ENCODE results near the gene NDUFV2. TPM values are rescaled to one million over a fixed set of nuclear protein-coding genes. Genes with fewer than 3 reads are reported as not detected.
"Not testable (repeated sequence)": the region's sequence is repeated elsewhere in the genome, so short reads cannot be mapped to it uniquely, and the experiment has no call there.

The NDUFV2 gene
- total and polyA plus RNA-seq, 2 of the 13 experiments (the other 11 are each of a cell fraction or from before 2014, with no cell fraction given), result 216 to 299 TPM

DNA sequence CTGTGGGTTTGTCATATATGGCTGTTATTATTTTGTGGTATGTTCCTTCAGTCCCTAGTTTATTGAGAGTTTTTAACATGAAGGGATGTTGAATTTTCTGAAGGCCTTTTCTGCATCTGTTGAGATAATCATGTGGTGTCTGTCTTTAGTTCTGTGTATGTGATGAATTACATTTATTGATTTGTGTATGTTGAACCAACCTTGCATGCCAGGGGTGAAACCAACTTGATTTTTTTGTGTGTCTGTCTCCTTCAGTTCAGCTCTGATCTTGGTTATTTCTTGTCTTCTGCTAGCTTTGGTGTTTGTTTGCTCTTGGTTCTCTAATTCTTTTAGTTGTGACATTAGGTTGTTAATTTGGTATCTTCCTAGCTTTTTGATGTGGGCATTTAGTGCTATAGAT lies 61.6 kb downstream of the NDUFV2 start:
- BruUV-seq (replicated peaks); H3K4me2 ChIP-seq (ENCODE audit: low read depth, low read length); ATAC-seq; H3K27ac ChIP-seq (ENCODE audit: extremely low read length, insufficient read depth, low read length); in situ Hi-C loops (cut with HindIII; ENCODE audit: extremely low pct_ligation_motif_present, low pct_unique_long_range_greater_than_20kb); H3K9me3 ChIP-seq (ENCODE audit: low read length); H3K4me1 ChIP-seq (ENCODE audit: insufficient read depth, low read length); intact Hi-C loops (cut with micrococcal nuclease; ENCODE audit: unreplicated experiment); POLR2A ChIA-PET; FAIRE-seq; H2AFZ ChIP-seq (ENCODE audit: low read length); DNase-seq (ENCODE audit: low spot score); CTCF ChIA-PET (ENCODE audit: low intra/inter-chr PET ratio, low total read pairs); H3K27me3 ChIP-seq (ENCODE audit: control insufficient read depth in 1 of 2, insufficient read depth in 2 of 2, low read length in 2 of 2); H3K4me3 ChIP-seq (replicated peaks in 1 of 3; ENCODE audit: insufficient read depth in 1 of 3, low read depth in 2 of 3, low read length in 3 of 3); H3K9ac ChIP-seq (ENCODE audit: insufficient read depth, low read depth, low read length); H4K20me1 ChIP-seq (ENCODE audit: insufficient read depth, low read length); H3K36me3 ChIP-seq (replicated peaks in 1 of 2; ENCODE audit: control insufficient read depth in 1 of 2, insufficient read depth in 2 of 2, low read length in 2 of 2): not testable (repeated sequence)
- peaks cover 58% of the 10 kb centered on the region for H3K79me2 ChIP-seq (ENCODE audit: insufficient read depth, low read length)

DNA sequence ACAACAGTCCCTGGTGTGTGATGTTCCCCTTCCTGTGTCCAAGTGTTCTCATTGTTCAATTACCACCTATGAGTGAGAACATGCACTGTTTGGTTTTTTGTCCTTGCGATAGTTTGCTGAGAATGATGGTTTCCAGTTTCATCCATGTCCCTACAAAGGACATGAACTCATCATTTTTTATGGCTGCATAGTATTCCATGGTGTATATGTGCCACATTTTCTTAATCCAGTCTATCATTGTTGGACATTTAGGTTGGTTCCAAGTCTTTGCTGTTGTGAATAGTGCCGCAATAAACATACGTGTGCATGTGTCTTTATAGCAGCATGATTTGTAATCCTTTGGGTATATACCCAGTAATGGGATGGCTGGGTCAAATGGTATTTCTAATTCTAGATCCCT lies 63.4 kb downstream of the NDUFV2 start:
- intact Hi-C loops (cut with micrococcal nuclease; ENCODE audit: unreplicated experiment); DNase-seq (ENCODE audit: low spot score); in situ Hi-C loops (cut with HindIII; ENCODE audit: extremely low pct_ligation_motif_present, low pct_unique_long_range_greater_than_20kb); H3K27ac ChIP-seq (ENCODE audit: extremely low read length, insufficient read depth, low read length); POLR2A ChIA-PET; ATAC-seq; H2AFZ ChIP-seq (ENCODE audit: low read length); H3K4me2 ChIP-seq (ENCODE audit: low read depth, low read length); H3K9ac ChIP-seq (ENCODE audit: insufficient read depth, low read depth, low read length); H3K36me3 ChIP-seq (replicated peaks in 1 of 2; ENCODE audit: control insufficient read depth in 1 of 2, insufficient read depth in 2 of 2, low read length in 2 of 2); BruUV-seq (replicated peaks); H3K27me3 ChIP-seq (ENCODE audit: control insufficient read depth in 1 of 2, insufficient read depth in 2 of 2, low read length in 2 of 2); H4K20me1 ChIP-seq (ENCODE audit: insufficient read depth, low read length); H3K4me3 ChIP-seq (replicated peaks in 1 of 3; ENCODE audit: insufficient read depth in 1 of 3, low read depth in 2 of 3, low read length in 3 of 3); FAIRE-seq; H3K9me3 ChIP-seq (ENCODE audit: low read length); CTCF ChIA-PET (ENCODE audit: low intra/inter-chr PET ratio, low total read pairs); H3K4me1 ChIP-seq (ENCODE audit: insufficient read depth, low read length): not testable (repeated sequence)
- WGBS (ENCODE audit: low lambda C conversion rate), result 97% methylated on average over 3 of the region's 3 CpGs
- H3K79me2 ChIP-seq (ENCODE audit: insufficient read depth, low read length), result peaks cover 47% of the 10 kb centered on the region

- intact Hi-C loops (cut with micrococcal nuclease; ENCODE audit: unreplicated experiment); H3K4me3 ChIP-seq (replicated peaks in 1 of 3; ENCODE audit: insufficient read depth in 1 of 3, low read depth in 2 of 3, low read length in 3 of 3); H3K36me3 ChIP-seq (replicated peaks in 1 of 2; ENCODE audit: control insufficient read depth in 1 of 2, insufficient read depth in 2 of 2, low read length in 2 of 2); H3K9ac ChIP-seq (ENCODE audit: insufficient read depth, low read depth, low read length); H4K20me1 ChIP-seq (ENCODE audit: insufficient read depth, low read length); BruUV-seq (replicated peaks); DNase-seq (ENCODE audit: low spot score); in situ Hi-C loops (cut with HindIII; ENCODE audit: extremely low pct_ligation_motif_present, low pct_unique_long_range_greater_than_20kb); ATAC-seq; H3K27me3 ChIP-seq (ENCODE audit: control insufficient read depth in 1 of 2, insufficient read depth in 2 of 2, low read length in 2 of 2); H3K27ac ChIP-seq (ENCODE audit: extremely low read length, insufficient read depth, low read length); H3K4me2 ChIP-seq (ENCODE audit: low read depth, low read length); H2AFZ ChIP-seq (ENCODE audit: low read length); FAIRE-seq; H3K9me3 ChIP-seq (ENCODE audit: low read length); POLR2A ChIA-PET; CTCF ChIA-PET (ENCODE audit: low intra/inter-chr PET ratio, low total read pairs); H3K4me1 ChIP-seq (ENCODE audit: insufficient read depth, low read length): not testable (repeated sequence)
- peaks cover 47% of the 10 kb centered on the region for H3K79me2 ChIP-seq (ENCODE audit: insufficient read depth, low read length)
- WGBS (ENCODE audit: low lambda C conversion rate), result 89% methylated on average over 3 of the region's 3 CpGs
These were observed 67.0 kb downstream of the NDUFV2 start for GRCh38 chr18:9169515-9169914.

DNA sequence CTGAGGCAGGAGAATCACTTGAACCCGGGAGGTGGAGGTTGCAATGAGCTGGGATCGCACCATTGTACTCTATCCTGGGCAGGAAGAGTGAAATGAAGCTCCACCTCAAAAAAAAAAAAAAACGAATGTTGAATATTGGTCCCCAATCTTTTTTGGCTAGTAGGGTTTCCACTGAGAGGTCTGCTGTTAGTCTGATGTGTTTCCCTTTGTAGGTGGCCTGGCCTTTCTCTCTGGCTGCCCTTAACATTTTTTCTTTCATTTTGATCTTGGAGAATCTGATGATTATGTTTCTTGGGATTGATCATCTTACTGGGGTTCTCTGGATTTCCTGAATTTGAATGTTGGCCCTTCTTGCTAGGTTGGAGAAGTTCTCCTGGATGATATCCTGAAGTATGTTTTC lies 69.4 kb downstream of the NDUFV2 start:
- H3K36me3 ChIP-seq (replicated peaks in 1 of 2; ENCODE audit: control insufficient read depth in 1 of 2, insufficient read depth in 2 of 2, low read length in 2 of 2); H3K4me1 ChIP-seq (ENCODE audit: insufficient read depth, low read length); intact Hi-C loops (cut with micrococcal nuclease; ENCODE audit: unreplicated experiment); H4K20me1 ChIP-seq (ENCODE audit: insufficient read depth, low read length); CTCF ChIA-PET (ENCODE audit: low intra/inter-chr PET ratio, low total read pairs); POLR2A ChIA-PET; H3K27ac ChIP-seq (ENCODE audit: extremely low read length, insufficient read depth, low read length); H2AFZ ChIP-seq (ENCODE audit: low read length); H3K4me3 ChIP-seq (replicated peaks in 1 of 3; ENCODE audit: insufficient read depth in 1 of 3, low read depth in 2 of 3, low read length in 3 of 3); in situ Hi-C loops (cut with HindIII; ENCODE audit: extremely low pct_ligation_motif_present, low pct_unique_long_range_greater_than_20kb); FAIRE-seq; H3K27me3 ChIP-seq (ENCODE audit: control insufficient read depth in 1 of 2, insufficient read depth in 2 of 2, low read length in 2 of 2); H3K4me2 ChIP-seq (ENCODE audit: low read depth, low read length); H3K9me3 ChIP-seq (ENCODE audit: low read length); BruUV-seq (replicated peaks); ATAC-seq; H3K9ac ChIP-seq (ENCODE audit: insufficient read depth, low read depth, low read length); DNase-seq (ENCODE audit: low spot score): not testable (repeated sequence)
- peaks cover 50% of the 10 kb centered on the region for H3K79me2 ChIP-seq (ENCODE audit: insufficient read depth, low read length)
- 84% methylated on average over 3 of the region's 3 CpGs for WGBS (ENCODE audit: low lambda C conversion rate)
